ENCODE results near the gene TM7SF2. TPM values are rescaled to one million over a fixed set of nuclear protein-coding genes. Genes with fewer than 3 reads are reported as not detected.
"Not testable (repeated sequence)": the region's sequence is repeated elsewhere in the genome, so short reads cannot be mapped to it uniquely, and the experiment has no call there.

TM7SF2 gene
- total RNA-seq, 1 experiment from 2014 or later, result 2.1 TPM

DNA sequence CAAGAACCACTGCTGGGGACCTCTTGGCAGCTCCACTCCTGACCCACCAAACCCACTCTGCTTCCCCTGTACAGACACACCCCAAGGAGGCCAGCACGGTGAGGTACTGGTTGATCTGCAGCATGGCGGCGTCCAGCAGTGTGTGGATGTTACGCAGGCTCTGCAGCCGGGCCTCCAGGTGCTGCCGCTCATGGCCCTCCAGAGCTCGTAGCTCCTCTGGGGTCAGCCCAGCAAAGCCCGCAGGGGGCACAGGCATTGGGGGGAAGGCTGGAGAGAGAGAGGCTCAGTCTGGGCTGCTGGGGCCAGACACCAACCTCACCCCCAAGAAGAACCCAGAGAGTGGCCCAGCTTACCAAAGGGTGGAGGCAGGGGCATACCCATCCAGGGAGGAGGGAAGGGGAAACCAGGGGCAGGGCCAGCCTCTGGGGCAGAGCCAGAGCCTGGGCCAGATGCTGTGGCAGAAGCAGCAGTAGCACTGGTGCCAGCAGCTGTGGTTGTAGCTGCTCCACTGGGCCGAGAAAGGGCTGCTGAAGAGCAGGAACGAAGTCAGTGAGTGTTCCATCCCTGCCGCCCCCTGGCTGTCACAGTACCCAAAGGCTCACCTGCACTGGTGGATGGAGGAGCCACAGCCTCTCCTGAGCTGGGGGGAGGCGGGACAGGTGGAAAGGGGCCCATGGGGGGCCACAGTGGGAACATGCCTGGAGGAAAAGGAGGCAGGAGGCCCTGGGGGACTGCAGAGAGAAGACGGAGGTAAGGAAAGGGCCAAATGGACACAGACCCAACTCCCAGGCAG, 18.2 kb downstream of the TM7SF2 start:
- no peak for DNase-seq (ENCODE audit: low read depth)

DNA sequence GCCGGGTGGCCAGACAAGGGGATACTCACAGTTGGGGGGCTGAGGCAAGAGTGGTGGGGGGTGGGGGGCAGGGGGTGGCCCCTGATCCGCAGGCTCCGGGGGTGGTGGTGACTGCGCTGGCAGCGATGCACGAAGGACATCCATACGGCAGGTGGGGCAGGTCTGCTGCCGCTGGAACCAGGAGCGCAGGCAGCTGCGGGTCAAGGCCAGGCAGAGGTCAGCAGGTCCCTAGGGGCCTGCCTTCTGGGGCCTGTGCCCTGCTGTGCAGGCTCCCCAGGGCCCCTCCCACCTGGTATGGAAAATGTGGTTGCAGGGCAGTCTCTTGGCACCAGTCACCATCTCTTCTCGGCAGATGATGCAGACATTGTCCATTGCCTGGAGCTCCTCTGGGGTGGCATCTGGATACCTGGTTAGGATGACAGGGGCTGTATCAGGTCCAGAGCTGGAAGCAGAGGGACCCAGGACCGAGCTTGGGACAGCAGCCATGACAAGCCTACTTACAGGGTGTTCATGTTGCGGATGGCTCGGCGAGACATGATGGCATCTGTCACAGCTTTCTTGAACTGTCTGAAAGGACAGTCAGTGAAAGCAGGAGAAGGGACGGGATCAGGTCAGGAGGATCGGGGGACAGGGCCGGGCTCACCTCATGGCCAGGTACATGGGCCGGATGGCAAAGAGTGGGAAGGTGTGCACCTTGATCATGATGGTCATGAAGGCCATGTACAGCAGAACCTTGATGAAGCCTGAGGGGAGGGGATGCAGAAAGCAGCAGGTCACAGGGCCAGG, 19.2 kb downstream of the TM7SF2 start:
- DNase-seq (ENCODE audit: low read depth), result no peak

DNA sequence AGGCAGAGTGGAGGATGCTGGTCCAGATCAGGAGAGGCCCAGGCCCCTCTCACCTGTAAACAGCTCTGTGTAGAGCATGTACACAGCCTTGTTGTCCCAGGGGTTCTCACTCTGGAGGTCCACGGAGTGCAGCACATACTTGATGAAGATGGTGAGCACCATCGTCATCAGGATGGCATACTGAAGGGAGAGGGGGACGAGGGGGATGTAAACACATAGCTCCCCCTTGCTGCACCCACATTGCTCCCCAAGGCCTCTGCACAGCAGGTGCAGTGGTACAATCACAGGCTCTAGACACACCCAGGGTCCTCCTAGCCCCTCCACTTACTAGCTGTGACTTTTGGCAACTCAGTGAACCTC, 19.7 kb downstream of the TM7SF2 start:
- no peak for DNase-seq (ENCODE audit: low read depth)

- no peak for DNase-seq (ENCODE audit: low read depth)
Observed at GRCh38 chr11:65131895-65132237, 20.2 kb downstream of the TM7SF2 start.

DNA sequence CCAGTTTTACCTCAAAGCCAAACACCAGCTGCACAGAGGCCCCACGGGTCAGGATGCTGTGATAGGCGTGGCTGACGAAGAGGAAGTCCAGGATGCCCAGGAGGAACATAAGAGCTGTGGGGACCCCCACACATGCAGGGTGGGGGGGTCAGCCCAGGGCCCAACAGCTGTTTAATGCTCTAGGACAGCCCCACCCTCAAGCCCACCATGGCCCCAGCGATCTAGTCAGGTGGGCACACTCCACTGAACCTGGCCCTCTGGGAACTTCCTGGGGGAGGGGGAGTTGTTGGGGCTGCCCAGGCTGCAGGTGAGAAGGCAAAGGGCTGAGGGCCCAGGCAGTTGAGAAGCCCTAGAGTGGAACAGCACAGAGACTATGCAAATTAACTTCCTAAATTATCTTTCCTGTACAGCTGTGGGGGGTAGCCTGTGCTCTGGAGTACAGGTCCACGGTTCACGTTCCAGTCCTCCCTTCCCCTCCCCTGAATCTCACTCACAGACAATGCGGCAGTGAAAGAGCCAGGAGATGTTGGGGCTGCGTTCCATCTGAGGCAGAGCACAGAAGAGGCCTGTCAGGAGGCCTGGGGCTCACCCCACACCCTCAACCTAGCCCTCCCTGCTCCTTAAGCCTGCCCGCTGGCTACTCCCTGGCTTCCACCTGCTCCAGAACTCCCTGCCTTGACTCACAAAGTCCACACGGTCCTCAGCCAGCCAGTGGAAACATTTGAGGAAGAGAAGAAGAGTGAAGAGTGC, 20.7 kb downstream of the TM7SF2 start:
- DNase-seq (ENCODE audit: low read depth), result no peak

DNA sequence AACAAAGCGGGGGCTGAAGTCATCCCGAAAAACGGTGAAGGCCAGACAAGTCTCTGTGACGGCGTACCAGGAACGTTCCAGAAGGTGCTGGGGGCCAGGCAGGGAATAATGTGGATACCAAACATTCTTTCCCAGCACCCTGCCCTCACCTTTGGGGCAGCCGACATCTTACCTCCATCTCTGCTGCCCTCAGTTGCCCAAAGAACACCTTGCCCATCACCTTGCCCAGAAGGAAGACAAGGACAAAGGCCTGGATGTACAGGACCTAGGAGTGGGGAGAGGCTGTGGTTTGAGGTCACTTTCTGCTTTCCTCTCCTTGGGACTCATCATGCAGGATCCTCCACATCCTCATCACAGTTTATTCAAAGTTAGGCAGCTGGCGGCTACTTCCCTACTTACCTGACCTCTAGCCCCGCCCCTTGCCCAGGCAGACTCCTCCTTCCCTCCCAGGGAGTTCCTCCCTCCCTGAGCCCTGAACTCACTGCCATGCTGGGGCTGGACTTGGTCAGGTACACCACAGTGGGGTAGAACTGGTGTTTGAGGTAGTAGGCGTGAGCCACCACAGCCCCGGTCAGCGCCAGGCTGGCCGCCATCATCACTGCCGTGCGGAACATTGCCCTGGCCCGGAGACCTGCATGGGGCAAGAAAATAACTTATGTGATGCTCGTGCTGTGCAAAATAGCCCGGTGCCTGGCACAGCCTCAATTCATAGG, 21.5 kb downstream of the TM7SF2 start:
- DNase-seq (ENCODE audit: low read depth), result no peak

GRCh38 chr11:65133724-65134123, 22.1 kb downstream of the TM7SF2 start:
- DNase-seq (ENCODE audit: low read depth), result no peak

DNA sequence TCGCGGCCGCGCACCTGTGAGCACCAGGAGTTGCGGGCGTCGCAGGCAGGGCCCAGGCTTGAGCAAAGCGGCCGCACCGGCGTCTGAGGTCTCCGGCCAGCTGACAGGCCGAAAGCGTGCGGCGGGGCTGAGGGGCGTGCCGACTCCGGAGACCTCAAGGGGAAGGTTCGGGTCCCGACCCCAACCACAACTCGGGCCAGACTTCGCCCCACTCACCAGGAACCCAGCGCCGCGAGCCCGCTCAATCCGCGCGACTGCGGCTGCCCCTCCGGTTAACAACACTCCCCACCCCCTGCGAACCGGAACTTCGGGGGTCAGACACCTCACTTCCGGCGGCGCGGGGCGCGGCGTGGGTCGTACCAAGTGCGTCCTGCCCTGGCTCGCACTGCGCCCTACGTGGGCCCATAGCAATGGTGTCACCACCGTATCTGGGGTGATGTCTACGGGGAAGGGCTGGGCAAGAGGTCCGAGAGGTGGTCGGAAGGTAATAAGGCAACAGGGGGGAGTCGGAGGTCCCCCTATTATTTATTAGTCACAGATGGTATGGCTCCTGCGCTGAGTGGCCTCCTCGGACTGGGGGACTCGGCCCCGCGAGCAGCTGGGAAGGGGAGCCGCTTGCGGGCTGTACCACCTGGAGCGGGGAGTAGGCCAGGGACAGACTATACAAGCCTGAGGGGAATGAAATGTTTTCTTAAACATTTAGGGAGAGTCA, 22.7 kb downstream of the TM7SF2 start, which contains the start of gene SYVN1:
SYVN1 (minus strand) TSS at position 280 of the 712 bp plus-strand sequence. CDS start 918 bp downstream, outside the sequence.
- peak; percentile 86 for DNase-seq (ENCODE audit: low read depth)

- DNase-seq (ENCODE audit: low read depth), result peak; percentile 98
Observed at GRCh38 chr11:65134952-65135632, 23.4 kb downstream of the TM7SF2 start.

DNA sequence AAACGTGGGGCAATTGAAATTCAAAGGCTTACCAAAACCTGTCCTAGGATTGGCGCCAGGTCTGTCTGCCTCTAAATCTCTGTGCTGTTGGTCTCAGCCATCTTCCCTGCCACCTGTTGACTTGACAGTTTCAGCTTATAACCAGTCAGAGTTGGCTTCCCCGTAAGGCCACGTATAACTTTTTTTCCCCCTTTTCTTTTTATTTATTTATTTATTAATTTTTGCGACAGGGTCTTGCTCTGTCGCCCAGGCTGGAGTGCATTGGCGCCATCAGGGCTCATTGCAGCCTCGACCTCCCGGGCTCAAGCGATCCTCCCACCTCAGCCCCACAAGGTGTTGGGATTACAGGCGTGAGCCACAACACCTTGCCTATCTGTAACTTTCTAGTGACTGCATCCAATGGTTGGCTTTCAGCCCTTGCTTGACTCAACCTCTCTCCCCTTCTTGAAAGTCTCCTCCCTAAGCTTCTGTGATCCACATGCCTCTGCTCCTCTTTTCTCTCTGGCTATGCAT, 24.0 kb downstream of the TM7SF2 start:
- DNase-seq (ENCODE audit: low read depth), result no peak

GRCh38 chr11:65136515-65137096, 24.9 kb downstream of the TM7SF2 start:
- DNase-seq (ENCODE audit: low read depth), result no peak

GRCh38 chr11:65141896-65142494, 30.3 kb downstream of the TM7SF2 start:
- no peak for DNase-seq (ENCODE audit: low read depth)

DNA sequence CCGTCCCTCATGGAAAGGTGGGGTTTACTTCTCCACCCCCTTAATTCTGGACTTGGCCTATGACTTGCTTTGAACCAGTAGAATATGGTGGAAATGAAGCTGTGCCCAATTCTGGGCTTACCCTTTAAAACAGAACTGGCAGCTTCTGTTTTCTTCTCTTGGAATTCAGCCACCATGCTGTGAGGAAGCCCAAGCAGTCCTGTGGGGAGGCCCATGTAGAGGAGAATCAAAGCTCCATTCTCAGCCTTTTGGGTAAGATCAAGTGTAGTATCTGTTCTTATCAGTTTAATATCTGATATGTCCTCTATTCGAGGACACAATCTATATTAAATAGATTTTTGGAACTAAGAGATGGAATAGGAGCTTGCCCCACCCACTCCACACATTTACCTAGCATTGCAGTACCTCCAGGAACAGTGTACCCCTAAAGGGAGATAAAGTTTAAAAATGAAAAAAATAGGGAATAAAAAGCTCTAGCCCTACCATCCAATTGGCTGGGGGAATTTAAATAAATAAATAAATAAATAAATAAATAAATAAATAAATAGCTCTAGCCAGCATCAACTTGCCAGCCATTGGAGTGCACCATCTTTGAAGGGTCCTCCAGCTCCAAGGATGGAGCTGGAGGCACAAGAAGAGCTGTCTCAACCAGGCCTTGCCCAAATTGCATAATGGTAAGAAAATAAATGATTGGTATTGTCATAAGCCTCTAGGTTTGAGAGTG, 35.8 kb downstream of the TM7SF2 start:
- DNase-seq (ENCODE audit: low read depth), result no peak

GRCh38 chr11:65148657-65149056, 37.0 kb downstream of the TM7SF2 start:
- no peak for DNase-seq (ENCODE audit: low read depth)

GRCh38 chr11:65150131-65150508, 38.4 kb downstream of the TM7SF2 start:
- DNase-seq (ENCODE audit: low read depth), result not testable (repeated sequence)

DNA sequence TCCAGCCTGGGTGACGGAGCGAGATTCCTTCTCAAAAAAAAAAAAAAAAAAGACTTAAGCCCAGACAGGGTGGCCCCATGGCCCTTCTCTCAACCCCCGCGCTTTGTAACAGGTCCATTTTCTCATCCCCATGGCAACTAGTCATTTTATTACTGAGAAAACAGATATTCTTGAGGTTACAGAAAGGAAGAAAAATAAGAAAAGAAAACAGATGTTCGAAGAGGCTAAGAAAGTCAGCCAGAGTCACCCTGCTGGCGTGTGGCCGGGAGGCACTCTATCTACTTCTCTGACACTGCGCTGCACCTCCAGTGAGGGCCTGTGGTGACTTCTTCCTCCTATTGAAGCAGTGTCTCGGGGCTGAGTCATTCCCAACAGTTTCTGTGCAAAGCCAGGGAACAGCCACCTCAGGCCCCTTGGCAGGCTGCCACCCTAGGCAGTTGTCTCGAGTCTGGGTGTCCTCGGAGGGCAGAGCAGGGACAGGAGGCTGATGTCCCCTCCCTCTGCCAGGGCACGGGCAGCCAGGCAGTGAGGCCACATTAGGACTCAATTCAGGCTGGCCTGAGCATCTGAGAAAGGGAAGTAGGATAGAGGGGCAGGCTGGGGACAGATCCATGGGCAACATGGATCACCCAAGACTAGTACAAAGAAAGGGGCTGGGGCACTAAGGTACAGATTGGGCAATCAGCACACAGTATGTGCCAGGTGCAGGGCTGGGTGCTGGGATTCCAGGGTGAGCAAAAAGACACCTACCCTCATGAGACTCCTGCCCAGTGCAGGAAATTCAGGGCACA, 39.0 kb downstream of the TM7SF2 start:
- DNase-seq (ENCODE audit: low read depth), result peak; percentile 98

- DNase-seq (ENCODE audit: low read depth), result no peak
Observed at GRCh38 chr11:65151331-65151899, 39.7 kb downstream of the TM7SF2 start.

- no peak for DNase-seq (ENCODE audit: low read depth)
Observed at GRCh38 chr11:65152122-65152521, 40.5 kb downstream of the TM7SF2 start.

Measured in M059J (cell line).